HepG2 (cell line): Measurements from ENCODE around the gene HTATSF1. TPM values are rescaled to one million over a fixed set of nuclear protein-coding genes. Genes with fewer than 3 reads are reported as not detected.

Experiments used
- ATAC-seq: fragments of 200-7000 bp; cut with Tn5 transposase; 3 replicates; pipeline ENCODE4 v1.9.1; 2020; ENCODE audit warnings: mild to moderate bottlenecking, moderate library complexity
- BruUV-seq: library from RNA; stranded (reverse); fragments of 400-500 nt; replicated peaks from 2 replicates; lab custom pipeline; 2021; lab: Mats Ljungman, UMichigan
- CTCF ChIA-PET: fragments of 300-600 bp; formaldehyde crosslinking; extraction: SDS; loops from one replicate; lab custom pipeline; 2021; ENCODE audit warnings: low total read pairs, inconsistent platforms, low intra/inter-chr PET ratio; lab: Yijun Ruan, JAX
- POLR2A ChIA-PET: fragments of 350-600 bp; sonication (Branson Sonifier 250); formaldehyde crosslinking; loops from one replicate; lab custom pipeline; 2020; ENCODE audit warnings: antibody characterized with exemption, inconsistent platforms; lab: Yijun Ruan, JAX
- DNase-seq: peaks from one replicate; pipeline ENCODE4 v3.0.0-alpha.2; 2015; ENCODE audit warnings: low spot score
- FAIRE-seq: peaks from 3 replicates; lab custom pipeline; 2011; peaks lifted over from hg19 to GRCh38; lab: Jason Lieb, UNC
- H2AFZ ChIP-seq: one replicate; pipeline ENCODE4 v1.6.1; 2011; ENCODE audit warnings: low read length, inconsistent platforms
- H3K27ac ChIP-seq: fragments of 300-600 bp; 3 replicates; pipeline ENCODE4 v1.8.0; 2011; ENCODE audit warnings: mixed run types, mild to moderate bottlenecking, mixed read lengths, low read length, inconsistent platforms; ENCODE audit not compliant: insufficient read depth; ENCODE audit errors: extremely low read length
- H3K27me3 ChIP-seq, 2 experiments: fragments of 200-600 bp in 1 of 2; 2 replicates in 1 of 2; 3 replicates in 1 of 2; pipeline versions ENCODE4 v1.6.0 to v1.8.0; 2011; ENCODE audit warnings: low read length in 2 of 2, mild to moderate bottlenecking in 2 of 2, moderate library complexity in 2 of 2, inconsistent platforms in 1 of 2; ENCODE audit not compliant: insufficient read depth in 2 of 2, control insufficient read depth in 1 of 2
- H3K36me3 ChIP-seq, 2 experiments: fragments of 200-600 bp in 1 of 2; replicated peaks in 1 of 2; 2 replicates in 1 of 2; 3 replicates in 1 of 2; pipeline versions ENCODE4 v1.5.1 to v1.8.0; 2011; ENCODE audit warnings: low read length in 2 of 2, inconsistent platforms in 1 of 2; ENCODE audit not compliant: insufficient read depth in 2 of 2, control insufficient read depth in 1 of 2
- H3K4me1 ChIP-seq: 2 replicates; pipeline ENCODE4 v1.5.1; 2012; ENCODE audit warnings: low read length, inconsistent platforms; ENCODE audit not compliant: insufficient read depth
- H3K4me2 ChIP-seq: 2 replicates; pipeline ENCODE4 v1.6.0; 2011; ENCODE audit warnings: low read depth, low read length, inconsistent platforms
- H3K4me3 ChIP-seq, 3 experiments: fragments of 200-600 bp in 1 of 3; sonication (generic), shearing (Covaris generic) in 1 of 3; replicated peaks in 1 of 3; 2 replicates each; pipeline ENCODE4 v1.5.1; 2011 to 2016; ENCODE audit warnings: low read length in 3 of 3, inconsistent platforms in 2 of 3, low read depth in 2 of 3, mild to moderate bottlenecking in 2 of 3, control low read depth in 1 of 3, mixed read lengths in 1 of 3; ENCODE audit not compliant: insufficient read depth in 1 of 3
- H3K79me2 ChIP-seq: one replicate; pipeline ENCODE4 v1.6.1; 2011; ENCODE audit warnings: low read length, inconsistent platforms; ENCODE audit not compliant: insufficient read depth
- H3K9ac ChIP-seq: 2 replicates; pipeline ENCODE4 v1.6.0; 2011; ENCODE audit warnings: mild to moderate bottlenecking, low read depth, low read length, inconsistent platforms; ENCODE audit not compliant: insufficient read depth
- H3K9me3 ChIP-seq: 2 replicates; pipeline ENCODE4 v1.5.1; 2012; ENCODE audit warnings: mild to moderate bottlenecking, low read length
- H4K20me1 ChIP-seq: 2 replicates; pipeline ENCODE4 v1.6.0; 2011; ENCODE audit warnings: inconsistent platforms, mild to moderate bottlenecking, low read length, moderate library complexity; ENCODE audit not compliant: insufficient read depth
- AHR ChIP-seq: IDR thresholded peaks from 2 replicates; pipeline ENCODE4 v1.6.1; 2018; ENCODE audit warnings: missing genetic modification reagents, missing compliant biosample characterization
- ATF1 ChIP-seq: IDR thresholded peaks from 2 replicates; pipeline ENCODE4 v1.6.1; 2016; ENCODE audit warnings: mild to moderate bottlenecking, control low read depth
- BRF2 ChIP-seq: sonication (generic); formaldehyde crosslinking; IDR thresholded peaks from 2 replicates; pipeline ENCODE4 v1.8.1; 2022; ENCODE audit warnings: mild to moderate bottlenecking, missing genetic modification reagents
- FOSL2 ChIP-seq: sonication (generic); formaldehyde crosslinking; IDR thresholded peaks from 2 replicates; pipeline ENCODE4 v1.4.0; 2020; ENCODE audit warnings: missing genetic modification reagents
- FOXP1 ChIP-seq, 2 experiments: fragments of 450-650 bp in 1 of 2; IDR thresholded peaks; 2 replicates each; pipeline ENCODE4 v1.6.1; 2017 to 2018; ENCODE audit warnings: antibody characterized with exemption in 1 of 2
- HDAC6 ChIP-seq: fragments of 200-600 bp; sonication (generic); IDR thresholded peaks from 2 replicates; pipeline ENCODE4 v1.7.0; 2017; ENCODE audit warnings: mild to moderate bottlenecking, antibody characterized with exemption, low read length, low read depth
- KAT8 ChIP-seq: IDR thresholded peaks from 2 replicates; pipeline ENCODE4 v1.6.1; 2016; ENCODE audit warnings: missing genetic modification reagents, missing compliant biosample characterization
- MBD4 ChIP-seq: IDR thresholded peaks from 2 replicates; pipeline ENCODE4 v1.6.1; 2012; ENCODE audit warnings: low read length, inconsistent platforms, borderline replicate concordance
- SAFB2 ChIP-seq: sonication (generic); formaldehyde crosslinking; IDR thresholded peaks from 2 replicates; pipeline ENCODE4 v1.5.1; 2020; ENCODE audit warnings: missing genetic modification reagents, low read depth, mild to moderate bottlenecking, borderline replicate concordance
- ZBTB1 ChIP-seq: sonication (generic); formaldehyde crosslinking; IDR thresholded peaks from 2 replicates; pipeline ENCODE4 v1.4.0; 2020; ENCODE audit warnings: missing genetic modification reagents, borderline replicate concordance
- ZBTB10 ChIP-seq: sonication (generic); formaldehyde crosslinking; IDR thresholded peaks from 2 replicates; pipeline ENCODE4 v1.4.0; 2020; ENCODE audit warnings: missing genetic modification reagents, borderline replicate concordance
- ZNF17 ChIP-seq: sonication (generic); formaldehyde crosslinking; IDR thresholded peaks from 2 replicates; pipeline ENCODE4 v1.5.0; 2020; ENCODE audit warnings: mild to moderate bottlenecking, missing genetic modification reagents
- ZNF205 ChIP-seq: IDR thresholded peaks from 2 replicates; pipeline ENCODE4 v1.6.1; 2018; ENCODE audit warnings: missing biosample characterization, missing genetic modification reagents
- ZNF430 ChIP-seq: sonication (generic); formaldehyde crosslinking; IDR thresholded peaks from 2 replicates; pipeline ENCODE4 v1.9.0; 2021; ENCODE audit warnings: mild to moderate bottlenecking, missing genetic modification reagents
- ZNF552 ChIP-seq: sonication (generic); formaldehyde crosslinking; IDR thresholded peaks from 2 replicates; pipeline ENCODE4 v1.9.0; 2022; ENCODE audit warnings: missing genetic modification reagents, mild to moderate bottlenecking, borderline replicate concordance
- ZNF607 ChIP-seq: sonication (generic); formaldehyde crosslinking; IDR thresholded peaks from 2 replicates; pipeline ENCODE4 v1.5.1; 2020; ENCODE audit warnings: missing genetic modification reagents, mild to moderate bottlenecking, borderline replicate concordance
- ZSCAN25 ChIP-seq: sonication (generic); formaldehyde crosslinking; IDR thresholded peaks from 2 replicates; pipeline ENCODE4 v1.8.0; 2022; ENCODE audit warnings: mild to moderate bottlenecking, missing genetic modification reagents
- WGBS: methylation state at CpG from one replicate; pipeline ENCODE4 v1.1.6; 2017; ENCODE audit warnings: low lambda C conversion rate; 5-methylcytosine and 5-hydroxymethylcytosine counted together
- in situ Hi-C: cut with HindIII; loops from 2 replicates; pipeline ENCODE4 v1.10.0; 2017; ENCODE audit warnings: low pct_unique_long_range_greater_than_20kb; ENCODE audit not compliant: extremely low pct_ligation_motif_present
- intact Hi-C: fragments of 100-400 bp; cut with micrococcal nuclease; formaldehyde crosslinking; loops from one replicate; pipeline ENCODE4 v1.10.0; 2022; ENCODE audit not compliant: unreplicated experiment
- polyA plus RNA-seq, 8 experiments: library from polyadenylated mRNA; depleted of rRNA in 3 of 8; stranded (reverse) in 7 of 8; unstranded in 1 of 8; fragments of >200 nt; fragmentation: Illumina TruSeq in 4 of 8; extraction: Trizol in 4 of 8; gene quantifications; 2 replicates each; pipeline versions ENCODE4 v1.2.1 to v1.2.3, GENCODE V29; 2011 to 2016; ENCODE audit warnings: low read depth in 4 of 8, missing spikeins in 1 of 8, mixed read lengths in 1 of 8; ENCODE audit not compliant: insufficient read depth in 1 of 8
- total RNA-seq, 5 experiments: library from RNA; depleted of rRNA; stranded (reverse); fragments of >200 nt; fragmentation: Illumina TruSeq; extraction: Trizol; gene quantifications; 2 replicates each; pipeline ENCODE4 v1.2.3, GENCODE V29; 2016; ENCODE audit warnings: low read depth in 1 of 5

The HTATSF1 gene
- total and polyA plus RNA-seq, 2 of the 13 experiments (the other 11 are each of a cell fraction or from before 2014, with no cell fraction given) = 0.57 to 40.5 TPM

- TF ChIP-seq SAFB2 (CRISPR knock-in tag) (no peak), ZNF430 (no peak), ATF1 (CRISPR knock-in tag) (no peak), MBD4 (no peak)
- no peaks in the 10 kb centered on the region for H3K79me2 ChIP-seq
- FAIRE-seq (no peak), DNase-seq (no peak), ATAC-seq (no peak)
- no peaks in the 10 kb centered on the region for H3K36me3 ChIP-seq
- no peaks in the 10 kb centered on the region for H4K20me1 ChIP-seq
- intact Hi-C loops (no loop called here), in situ Hi-C loops (no loop called here)
- no peaks in the 10 kb centered on the region for H3K4me1 ChIP-seq
- BruUV-seq = no TSS peak
- ChIA-PET CTCF (no interaction called here), POLR2A (no interaction called here)
- H3K4me2 ChIP-seq = no peak overlapping the region
- H3K27ac ChIP-seq = no peak overlapping the region
- no peak overlapping the region for H3K9ac ChIP-seq
- no peak overlapping the region for H3K4me3 ChIP-seq
- H3K27me3 ChIP-seq = no peaks in the 10 kb centered on the region
- 2% methylated on average over 5 of the region's 5 CpGs for WGBS
- no peak overlapping the region for H2AFZ ChIP-seq
- H3K9me3 ChIP-seq = no peaks in the 10 kb centered on the region
Measured at GRCh38 chrX:136457303-136457917, 40.0 kb upstream of the HTATSF1 start.

GRCh38 chrX:136464589-136464988 is 32.8 kb upstream of the HTATSF1 start:
- WGBS = 7% methylated on average over 3 of the region's 3 CpGs
- TF ChIP-seq HDAC6 (no peak), ZNF17 (CRISPR knock-in tag) (no peak), ZSCAN25 (no peak), ZNF607 (no peak), KAT8 (CRISPR knock-in tag) (no peak), ZBTB1 (CRISPR knock-in tag) (no peak), FOXP1 (IDR thresholded peaks at IDR 0.05) (no peak), FOXP1 (CRISPR knock-in tag; IDR thresholded peaks at IDR 0.05) (no peak), AHR (CRISPR knock-in tag) (no peak), ZNF205 (CRISPR knock-in tag) (no peak), FOSL2 (no peak), ZBTB10 (CRISPR knock-in tag) (no peak), BRF2 (no peak), ZNF552 (CRISPR knock-in tag) (no peak)

More at GRCh38 chrX:136464589-136464988, 32.8 kb upstream of the HTATSF1 start:
- H3K9ac ChIP-seq = no peak overlapping the region
- H3K4me3 ChIP-seq = no peak overlapping the region
- no peaks in the 10 kb centered on the region for H3K4me1 ChIP-seq
- CTCF ChIA-PET = no interaction called here
- no peaks in the 10 kb centered on the region for H3K36me3 ChIP-seq
- H2AFZ ChIP-seq = no peak overlapping the region
- no peak overlapping the region for H3K27ac ChIP-seq
- DNase-seq (no peak), FAIRE-seq (no peak), ATAC-seq (no peak)
- H3K9me3 ChIP-seq = no peaks in the 10 kb centered on the region
- intact Hi-C loops (no loop called here), in situ Hi-C loops (no loop called here)
- H3K27me3 ChIP-seq = no peaks in the 10 kb centered on the region
- BruUV-seq = no TSS peak
- POLR2A ChIA-PET = no interaction called here
- no peaks in the 10 kb centered on the region for H4K20me1 ChIP-seq
- H3K79me2 ChIP-seq = no peaks in the 10 kb centered on the region
- H3K4me2 ChIP-seq = no peak overlapping the region
